NCI-H446 (cell line): ENCODE data around the gene EIF5A.
"Not testable (repeated sequence)": the region's sequence is repeated elsewhere in the genome, so short reads cannot be mapped to it uniquely, and the experiment has no call there.

Source experiments
- DNase-seq, 2 experiments: peaks; one replicate each; lab custom pipeline; 2025; lab: John Stamatoyannopoulos, UW

The EIF5A gene

DNA sequence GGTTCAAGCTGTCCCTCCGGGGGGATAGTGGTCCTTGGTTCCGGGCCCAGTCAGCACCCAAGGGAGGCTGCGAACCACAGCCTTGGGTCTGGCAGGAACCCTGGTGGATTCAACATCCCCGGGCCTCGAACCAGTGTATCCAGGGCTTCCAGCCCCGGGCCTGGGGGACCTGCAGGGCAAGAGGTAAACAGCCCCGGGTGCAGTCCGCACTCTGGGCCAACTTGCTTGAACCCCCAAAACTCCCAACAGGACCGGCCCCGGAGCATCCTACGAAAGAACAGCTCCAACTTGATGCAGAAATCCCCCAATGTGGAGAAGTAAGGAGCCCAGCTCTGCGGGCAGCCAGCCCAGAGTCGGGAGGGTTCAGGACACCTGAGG lies 23.2 kb downstream of the EIF5A start:
- no peak for DNase-seq

- no peak for DNase-seq
These were observed 24.7 kb downstream of the EIF5A start for GRCh38 chr17:7332111-7332510.

DNA sequence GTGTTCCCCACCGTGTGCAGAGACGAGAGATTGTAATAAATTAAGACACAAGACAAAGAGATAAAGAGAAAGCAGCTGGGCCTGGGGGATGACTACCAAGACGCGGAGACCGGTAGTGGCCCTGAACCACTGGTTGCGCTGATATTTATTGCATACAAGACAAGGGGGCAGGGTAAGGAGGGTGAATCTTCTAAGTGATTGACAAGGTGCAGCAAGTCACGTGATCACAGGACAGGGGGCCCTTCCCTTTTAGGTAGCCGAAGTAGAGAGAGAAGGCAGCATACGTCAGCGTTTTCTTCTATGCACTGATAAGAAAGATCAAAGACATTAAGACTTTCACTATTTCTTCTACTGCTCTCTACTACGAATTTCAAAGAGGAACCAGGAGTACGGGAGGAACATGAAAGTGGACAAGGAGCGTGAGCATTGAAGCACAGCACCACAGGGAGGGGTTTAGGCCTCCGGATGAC lies 25.2 kb downstream of the EIF5A start:
- not testable (repeated sequence) for DNase-seq

DNA sequence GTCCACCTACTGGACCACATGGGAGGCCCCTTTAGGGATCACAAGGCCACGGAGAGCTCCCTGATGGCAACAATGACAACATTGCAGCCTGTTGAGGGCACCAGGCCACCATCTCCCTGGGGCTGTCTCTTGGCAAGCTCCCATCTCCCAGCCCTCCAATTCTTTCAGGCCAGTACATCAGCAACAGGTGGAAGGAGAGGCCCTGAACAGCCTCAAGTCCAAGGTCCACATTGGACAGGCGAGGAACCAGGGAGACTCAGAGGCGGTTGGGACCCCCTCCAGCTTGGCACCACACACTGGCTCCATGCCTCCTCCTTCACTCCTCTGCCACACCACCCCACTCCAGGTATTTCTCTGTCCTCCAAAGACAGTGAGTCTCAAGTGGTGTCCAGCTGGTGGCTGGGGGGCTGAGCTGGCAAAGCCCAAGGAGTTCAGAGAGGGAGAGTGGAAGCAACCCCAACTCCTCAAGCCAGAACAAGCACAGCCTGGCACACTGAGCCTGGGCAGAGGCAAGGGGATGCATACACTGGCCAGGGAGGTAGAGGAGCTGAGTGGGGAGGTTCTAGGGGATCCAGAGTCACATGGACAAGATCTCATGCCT lies 27.6 kb downstream of the EIF5A start:
- no peak for DNase-seq

- not testable (repeated sequence) for DNase-seq
These were observed 28.3 kb downstream of the EIF5A start for GRCh38 chr17:7335765-7336164.

GRCh38 chr17:7336240-7337175 lies 29.1 kb downstream of the EIF5A start, which contains the start of gene ACAP1:
Gene ACAP1 (plus strand): TSS chr17:7336529. CDS start chr17:7336735, 206 bp downstream.
- no peak for DNase-seq

DNA sequence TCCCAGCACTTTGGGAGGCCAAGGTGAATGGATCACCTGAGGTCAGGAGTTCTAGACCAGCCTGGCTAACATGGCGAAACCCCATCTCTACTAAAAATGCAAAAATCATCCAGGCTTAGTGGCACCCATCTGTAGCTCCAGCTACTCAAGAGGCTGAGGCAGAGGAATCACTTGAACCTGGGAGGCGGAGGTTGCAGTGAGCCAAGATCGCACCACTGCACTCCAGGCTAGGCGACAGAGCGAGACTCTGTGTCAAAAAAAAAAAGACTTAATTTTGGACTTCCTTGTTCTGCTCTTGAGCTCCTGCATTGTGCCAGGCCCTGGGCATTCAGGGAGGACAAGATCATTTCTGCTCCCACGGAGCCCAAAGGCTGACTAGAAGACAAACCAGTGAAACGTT lies 30.2 kb downstream of the EIF5A start:
- DNase-seq = not testable (repeated sequence)

DNA sequence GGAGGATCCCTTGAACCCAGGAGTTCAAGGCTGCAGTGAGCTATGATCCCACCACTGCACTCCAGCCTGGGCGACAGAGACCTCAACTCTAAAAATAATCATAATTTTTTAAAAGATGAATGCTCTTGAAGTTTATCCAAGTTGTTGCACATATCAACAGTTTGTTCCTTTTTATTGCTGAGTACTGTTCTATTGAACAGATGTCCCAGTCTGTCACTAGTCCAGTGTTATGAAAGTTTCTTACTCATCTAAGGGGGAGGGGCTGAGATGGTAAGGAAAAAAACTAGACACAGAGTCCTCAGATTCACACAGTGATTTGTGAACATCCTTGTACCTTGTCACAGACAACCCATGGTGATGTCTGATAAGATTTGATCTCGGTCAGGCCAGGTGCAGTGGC lies 32.8 kb downstream of the EIF5A start:
- DNase-seq = no peak

DNA sequence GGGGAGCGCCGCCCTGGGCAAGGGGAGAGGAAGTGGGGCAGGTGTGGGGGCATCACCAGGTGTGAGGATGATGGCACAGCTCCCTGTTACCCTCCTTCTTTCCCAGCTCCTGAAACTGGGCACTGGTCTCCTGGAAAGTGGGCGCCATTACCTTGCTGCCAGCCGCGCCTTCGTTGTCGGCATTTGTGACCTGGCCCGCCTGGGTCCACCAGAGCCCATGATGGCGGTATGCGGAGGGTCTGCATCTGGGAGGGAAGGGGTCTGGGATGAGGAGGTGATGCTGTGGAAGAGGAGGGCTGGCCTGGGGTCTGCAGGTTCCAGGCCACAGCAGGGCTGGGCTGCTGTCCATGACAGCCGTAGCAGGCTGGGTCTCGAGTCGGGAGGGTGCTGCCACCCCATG lies 34.4 kb downstream of the EIF5A start:
- no peak for DNase-seq

DNA sequence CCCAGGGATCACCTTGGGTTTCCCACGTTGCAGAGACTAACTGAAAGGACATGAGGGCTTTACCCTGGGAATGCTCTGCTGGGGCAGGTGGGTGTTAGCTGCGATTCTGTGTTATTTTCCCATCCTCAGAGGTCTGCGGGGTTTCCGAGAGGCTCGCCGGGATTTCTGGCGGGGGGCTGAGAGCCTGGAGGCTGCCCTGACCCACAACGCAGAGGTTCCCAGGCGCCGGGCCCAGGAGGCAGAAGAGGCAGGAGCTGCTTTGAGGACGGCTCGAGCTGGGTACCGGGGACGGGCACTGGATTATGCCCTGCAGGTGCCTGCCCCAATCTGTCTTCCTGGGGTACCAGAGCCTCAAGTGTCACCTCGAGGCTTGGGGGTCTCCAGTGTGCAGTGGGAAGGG lies 35.8 kb downstream of the EIF5A start:
- DNase-seq = no peak

GRCh38 chr17:7346761-7347614 lies 39.6 kb downstream of the EIF5A start:
- no peak for DNase-seq

GRCh38 chr17:7347630-7348477 lies 40.4 kb downstream of the EIF5A start:
- no peak for DNase-seq

GRCh38 chr17:7348478-7349242 lies 41.2 kb downstream of the EIF5A start:
- DNase-seq = peak in 1 of 2 experiments; percentile 40

- peak in 1 of 2 experiments; percentile 53 for DNase-seq
These were observed 44.5 kb downstream of the EIF5A start, which contains the start of gene KCTD11 for GRCh38 chr17:7351665-7352502. Gene KCTD11 (plus strand): TSS chr17:7352162.

DNA sequence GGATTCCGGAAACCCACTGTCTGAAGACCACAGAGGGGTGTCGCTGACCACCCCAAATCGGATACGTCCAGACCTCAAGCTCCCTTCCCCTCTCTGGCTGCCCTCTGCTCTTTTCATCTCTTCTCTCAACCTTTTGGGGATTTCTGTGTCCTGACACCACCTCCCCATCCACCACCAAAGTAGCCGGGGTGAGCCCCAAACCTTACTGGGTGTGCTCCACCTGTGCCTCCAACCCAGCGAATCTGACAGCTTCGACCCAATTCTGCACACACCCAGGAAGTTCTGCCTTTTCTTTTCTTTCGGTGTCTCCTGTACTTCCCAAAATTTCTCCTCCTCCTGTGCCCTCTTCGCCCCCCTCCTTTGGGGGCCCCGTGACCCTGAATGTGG lies 45.1 kb downstream of the EIF5A start:
- DNase-seq = no peak

GRCh38 chr17:7352910-7353635 lies 45.6 kb downstream of the EIF5A start:
- DNase-seq = no peak

- no peak for DNase-seq
These were observed 46.9 kb downstream of the EIF5A start for GRCh38 chr17:7354262-7354843.

DNA sequence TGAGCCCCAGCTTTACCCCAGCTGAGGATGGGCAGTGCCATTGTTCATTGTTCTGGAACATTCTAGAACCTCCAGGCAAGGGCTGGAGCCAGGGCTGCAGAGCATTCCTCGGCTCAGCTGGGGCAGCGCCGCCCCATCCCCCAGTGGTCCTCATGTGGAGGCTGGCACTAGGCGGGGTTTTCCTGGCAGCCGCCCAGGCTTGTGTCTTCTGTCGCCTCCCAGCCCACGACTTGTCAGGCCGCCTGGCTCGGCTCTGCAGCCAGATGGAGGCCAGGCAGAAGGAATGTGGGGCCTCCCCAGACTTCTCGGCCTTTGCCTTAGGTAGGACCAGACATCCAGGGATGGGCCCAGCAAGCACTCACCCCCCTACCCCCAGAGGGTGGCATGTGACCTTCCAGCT lies 47.6 kb downstream of the EIF5A start, which contains the start of gene TMEM95:
TMEM95 (plus strand) TSS at position 104 of the 400 bp plus-strand sequence; CDS start at position 153, 49 bp downstream.
- DNase-seq = peak in 1 of 2 experiments; percentile 44
